Neural cell (in vitro differentiated cells): ENCODE results near the gene ACTRT1.

Source experiments
- EZH2 ChIP-seq: fragments of 200-600, 300-800 bp; shearing (Covaris generic), sonication (generic); IDR thresholded peaks from 2 replicates; pipeline ENCODE4 v1.6.1; 2014; ENCODE audit warnings: antibody characterized with exemption, low read length, borderline replicate concordance, mild to moderate bottlenecking; ENCODE audit not compliant: insufficient read depth, poor library complexity, severe bottlenecking
- TAF1 ChIP-seq: IDR thresholded peaks from 2 replicates; pipeline ENCODE4 v1.6.1; 2012; ENCODE audit warnings: low read depth
- TF ChIP-seq, protein P1 (sequence below): fragments of 450-650 bp; IDR thresholded peaks from 2 replicates; pipeline ENCODE4 v1.5.1; 2014; ENCODE audit warnings: antibody characterized with exemption, mild to moderate bottlenecking, moderate library complexity; ENCODE audit not compliant: poor library complexity, severe bottlenecking
- TF ChIP-seq, protein P2 (sequence below): IDR thresholded peaks from 2 replicates; pipeline ENCODE4 v1.6.1; 2012; ENCODE audit warnings: borderline replicate concordance

DNA sequence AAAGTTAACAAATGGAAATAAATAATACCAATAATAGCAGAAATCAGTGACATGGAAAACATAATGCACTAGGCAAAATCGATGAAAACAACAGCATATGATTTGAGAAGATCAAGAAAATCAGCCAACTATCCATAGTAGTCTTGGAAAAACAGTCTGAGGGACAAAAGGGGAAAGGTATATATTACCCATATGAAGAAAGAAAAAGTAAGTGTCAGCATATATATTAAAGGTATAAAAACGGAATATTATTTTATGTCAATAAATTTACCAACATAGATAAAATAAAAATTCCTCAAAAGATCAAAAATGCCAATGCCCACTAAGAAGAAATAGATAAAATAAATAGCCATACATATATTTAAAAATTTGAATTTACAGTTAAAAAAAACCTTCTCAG, 33.0 kb downstream of the ACTRT1 start:
- no peak for TF ChIP-seq TAF1
- TF ChIP-seq, protein P1, sequence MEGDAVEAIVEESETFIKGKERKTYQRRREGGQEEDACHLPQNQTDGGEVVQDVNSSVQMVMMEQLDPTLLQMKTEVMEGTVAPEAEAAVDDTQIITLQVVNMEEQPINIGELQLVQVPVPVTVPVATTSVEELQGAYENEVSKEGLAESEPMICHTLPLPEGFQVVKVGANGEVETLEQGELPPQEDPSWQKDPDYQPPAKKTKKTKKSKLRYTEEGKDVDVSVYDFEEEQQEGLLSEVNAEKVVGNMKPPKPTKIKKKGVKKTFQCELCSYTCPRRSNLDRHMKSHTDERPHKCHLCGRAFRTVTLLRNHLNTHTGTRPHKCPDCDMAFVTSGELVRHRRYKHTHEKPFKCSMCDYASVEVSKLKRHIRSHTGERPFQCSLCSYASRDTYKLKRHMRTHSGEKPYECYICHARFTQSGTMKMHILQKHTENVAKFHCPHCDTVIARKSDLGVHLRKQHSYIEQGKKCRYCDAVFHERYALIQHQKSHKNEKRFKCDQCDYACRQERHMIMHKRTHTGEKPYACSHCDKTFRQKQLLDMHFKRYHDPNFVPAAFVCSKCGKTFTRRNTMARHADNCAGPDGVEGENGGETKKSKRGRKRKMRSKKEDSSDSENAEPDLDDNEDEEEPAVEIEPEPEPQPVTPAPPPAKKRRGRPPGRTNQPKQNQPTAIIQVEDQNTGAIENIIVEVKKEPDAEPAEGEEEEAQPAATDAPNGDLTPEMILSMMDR = no peak
- TF ChIP-seq EZH2 = no peak
- TF ChIP-seq, protein P2, sequence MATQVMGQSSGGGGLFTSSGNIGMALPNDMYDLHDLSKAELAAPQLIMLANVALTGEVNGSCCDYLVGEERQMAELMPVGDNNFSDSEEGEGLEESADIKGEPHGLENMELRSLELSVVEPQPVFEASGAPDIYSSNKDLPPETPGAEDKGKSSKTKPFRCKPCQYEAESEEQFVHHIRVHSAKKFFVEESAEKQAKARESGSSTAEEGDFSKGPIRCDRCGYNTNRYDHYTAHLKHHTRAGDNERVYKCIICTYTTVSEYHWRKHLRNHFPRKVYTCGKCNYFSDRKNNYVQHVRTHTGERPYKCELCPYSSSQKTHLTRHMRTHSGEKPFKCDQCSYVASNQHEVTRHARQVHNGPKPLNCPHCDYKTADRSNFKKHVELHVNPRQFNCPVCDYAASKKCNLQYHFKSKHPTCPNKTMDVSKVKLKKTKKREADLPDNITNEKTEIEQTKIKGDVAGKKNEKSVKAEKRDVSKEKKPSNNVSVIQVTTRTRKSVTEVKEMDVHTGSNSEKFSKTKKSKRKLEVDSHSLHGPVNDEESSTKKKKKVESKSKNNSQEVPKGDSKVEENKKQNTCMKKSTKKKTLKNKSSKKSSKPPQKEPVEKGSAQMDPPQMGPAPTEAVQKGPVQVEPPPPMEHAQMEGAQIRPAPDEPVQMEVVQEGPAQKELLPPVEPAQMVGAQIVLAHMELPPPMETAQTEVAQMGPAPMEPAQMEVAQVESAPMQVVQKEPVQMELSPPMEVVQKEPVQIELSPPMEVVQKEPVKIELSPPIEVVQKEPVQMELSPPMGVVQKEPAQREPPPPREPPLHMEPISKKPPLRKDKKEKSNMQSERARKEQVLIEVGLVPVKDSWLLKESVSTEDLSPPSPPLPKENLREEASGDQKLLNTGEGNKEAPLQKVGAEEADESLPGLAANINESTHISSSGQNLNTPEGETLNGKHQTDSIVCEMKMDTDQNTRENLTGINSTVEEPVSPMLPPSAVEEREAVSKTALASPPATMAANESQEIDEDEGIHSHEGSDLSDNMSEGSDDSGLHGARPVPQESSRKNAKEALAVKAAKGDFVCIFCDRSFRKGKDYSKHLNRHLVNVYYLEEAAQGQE = no peak
